GM18502 (cell line): ENCODE measurements around the gene RANBP10.
"Not testable (repeated sequence)": the region's sequence is repeated elsewhere in the genome, so short reads cannot be mapped to it uniquely, and the experiment has no call there.

Experiments used
- ATAC-seq: cut with Tn5 transposase; IDR thresholded peaks from one replicate; pipeline ENCODE4 v1.9.1; 2021; ENCODE audit warnings: mild to moderate bottlenecking; ENCODE audit not compliant: unreplicated experiment, poor library complexity

The RANBP10 gene

DNA sequence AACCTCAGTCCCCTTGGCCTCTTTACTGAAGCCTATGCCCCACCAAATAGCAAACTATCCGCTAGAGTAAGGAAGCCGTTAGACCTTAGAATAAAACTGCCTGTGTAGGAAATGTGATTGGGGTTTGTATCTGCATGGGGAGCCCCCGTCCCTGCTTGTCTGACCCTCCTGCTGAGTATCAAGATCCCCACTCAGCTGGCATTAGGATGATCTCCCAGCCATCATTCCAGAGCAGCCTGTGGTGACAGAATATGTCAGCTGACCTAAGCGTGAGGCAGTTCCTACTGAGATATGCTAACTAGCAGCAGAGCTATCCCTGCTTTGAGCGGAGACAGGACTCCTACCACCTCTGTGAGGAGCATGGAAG lies 86.6 kb downstream of the RANBP10 start:
- peak; percentile 16 for ATAC-seq

DNA sequence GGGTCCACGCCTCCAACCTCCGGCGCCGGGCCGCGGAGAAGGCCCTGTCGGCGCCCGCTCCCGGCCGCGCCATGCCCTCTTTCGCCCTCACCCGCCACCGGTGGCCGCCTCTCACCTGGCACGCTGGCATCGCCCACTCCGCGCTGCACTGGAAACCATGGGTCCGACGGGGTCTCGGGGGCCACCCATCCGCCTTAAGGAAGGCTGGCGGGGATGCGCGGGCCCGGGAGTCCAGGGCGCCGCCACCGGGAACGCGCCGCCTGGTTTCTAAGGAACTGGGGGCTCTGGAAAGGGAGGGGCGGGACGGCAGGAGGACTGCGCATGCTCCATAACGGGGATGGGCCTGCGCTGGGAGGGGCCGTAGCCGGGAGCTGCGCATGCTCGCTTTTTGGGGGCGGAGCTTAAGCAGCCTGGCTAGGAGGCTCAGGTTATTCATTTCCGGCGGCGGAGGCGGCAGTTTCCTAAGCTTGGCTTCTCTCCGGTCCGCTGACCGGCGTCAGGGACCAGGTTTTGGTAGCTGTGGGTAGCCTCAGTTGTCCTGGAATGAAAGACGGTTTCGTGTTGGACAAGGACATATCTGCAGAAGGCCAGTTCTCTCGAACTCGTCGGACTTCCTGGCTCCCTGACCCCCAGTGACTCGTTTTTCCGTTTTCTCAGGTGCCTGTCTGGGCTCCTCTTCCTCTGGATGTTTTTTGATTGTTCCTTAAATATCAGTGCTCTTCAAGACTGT lies 87.1 kb downstream of the RANBP10 start, which contains the start of gene GFOD2:
TSS of gene GFOD2 (minus strand) at position 269 of the 730 bp plus-strand sequence. CDS start 33,601 bp downstream, outside the sequence.
- peak; percentile 89 for ATAC-seq

DNA sequence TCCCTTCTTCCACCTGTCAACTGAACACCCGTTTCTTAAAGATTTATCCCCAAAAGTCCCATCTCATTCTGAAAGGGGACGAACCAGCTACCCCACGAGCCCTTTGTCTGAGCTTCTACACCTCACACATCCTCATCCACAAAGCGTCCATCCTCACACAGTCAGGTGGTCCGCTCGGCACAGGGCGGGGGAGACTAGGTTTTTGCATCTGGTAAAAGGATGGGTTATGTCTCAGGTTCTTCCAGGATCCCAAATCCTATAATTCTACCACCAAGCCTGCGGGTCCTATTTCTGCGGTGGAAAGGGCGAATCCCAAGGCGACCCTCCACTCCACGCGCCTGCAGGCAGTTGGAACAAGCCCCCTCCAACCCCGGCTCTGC lies 87.7 kb downstream of the RANBP10 start:
- ATAC-seq: no peak

DNA sequence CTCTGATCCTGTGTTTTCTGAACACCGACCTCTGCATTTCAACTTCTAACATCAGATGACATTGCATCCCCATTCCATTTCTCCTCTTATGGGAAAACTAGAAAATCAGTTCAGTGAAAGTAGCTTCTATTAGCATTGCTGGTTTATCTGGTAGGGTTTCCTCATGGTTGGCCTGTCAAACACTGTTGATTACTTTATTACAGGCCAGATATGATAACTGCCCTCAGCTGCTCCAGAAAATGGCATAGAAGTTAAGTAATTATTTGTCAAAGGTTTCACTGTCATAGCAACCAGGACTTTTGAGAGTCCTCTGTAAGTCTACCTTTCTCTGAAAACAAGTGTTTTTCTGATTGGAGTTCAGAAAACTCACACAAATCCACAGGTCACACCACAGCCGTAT lies 90.3 kb downstream of the RANBP10 start:
- no peak for ATAC-seq

DNA sequence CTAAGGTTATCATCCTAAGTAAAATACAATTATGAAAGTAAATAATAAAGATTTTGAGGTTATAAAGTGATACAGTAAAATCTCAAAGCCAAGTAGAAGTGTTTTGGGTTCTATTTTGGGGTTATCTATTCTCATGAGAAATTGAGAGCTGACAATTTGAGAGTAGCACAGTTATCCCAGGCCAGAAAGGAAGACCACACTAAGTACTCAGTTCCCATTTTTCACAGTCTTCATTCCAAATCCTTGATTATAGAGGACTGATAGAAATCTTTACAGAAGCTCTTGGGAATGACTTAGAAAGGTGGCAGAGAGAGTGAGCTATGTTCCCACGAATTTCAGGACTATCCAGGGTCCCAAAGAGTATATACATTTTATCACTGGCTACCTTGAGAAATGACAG lies 91.8 kb downstream of the RANBP10 start:
- ATAC-seq: no peak

DNA sequence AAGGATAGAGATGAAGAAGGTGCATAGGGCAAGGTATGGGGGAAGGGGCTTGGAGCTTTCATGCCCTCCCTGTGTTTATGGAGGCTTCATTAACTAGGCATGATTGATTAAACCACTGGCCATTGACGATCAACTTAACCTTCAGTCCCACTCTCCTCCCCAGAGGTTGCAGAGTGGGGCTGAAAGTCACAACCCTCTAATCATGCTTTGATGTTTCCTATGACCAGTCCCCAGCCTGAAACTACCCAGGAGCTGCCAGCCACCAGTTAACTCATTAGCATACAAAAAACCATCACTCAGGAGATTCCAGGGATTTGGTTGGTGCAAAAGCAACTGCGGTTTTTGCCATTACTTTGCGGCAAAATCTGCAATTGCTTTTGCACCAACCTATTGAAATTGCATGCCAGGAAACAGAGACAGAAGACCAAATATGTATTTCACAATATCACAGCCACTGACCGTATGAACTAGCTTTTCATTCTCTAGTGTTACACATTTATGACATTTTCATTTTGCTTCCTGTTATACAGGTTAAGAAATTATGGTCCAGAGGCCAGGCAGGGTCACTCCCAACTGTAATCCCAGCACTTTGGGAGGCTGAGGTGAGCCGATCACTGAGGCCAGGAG lies 92.6 kb downstream of the RANBP10 start:
- no peak for ATAC-seq

DNA sequence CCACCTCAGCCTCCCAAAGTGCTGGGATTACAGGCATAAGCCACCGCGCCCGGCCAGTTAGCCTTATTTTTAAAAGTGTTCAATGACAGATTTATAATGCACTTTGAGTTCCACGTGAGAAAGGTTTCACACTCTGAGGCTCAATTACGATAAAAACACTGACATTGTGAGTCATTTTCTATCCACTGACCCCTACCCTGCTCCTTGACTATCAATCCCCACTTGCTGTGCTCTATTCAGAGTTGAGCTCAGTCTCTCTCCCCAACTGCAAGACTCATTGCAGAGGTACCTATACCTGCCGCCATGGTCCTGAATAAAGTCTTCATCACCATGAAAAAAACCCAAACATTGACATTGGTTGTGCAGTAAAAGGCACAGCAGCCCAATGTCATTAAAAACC lies 95.8 kb downstream of the RANBP10 start:
- ATAC-seq: no peak

DNA sequence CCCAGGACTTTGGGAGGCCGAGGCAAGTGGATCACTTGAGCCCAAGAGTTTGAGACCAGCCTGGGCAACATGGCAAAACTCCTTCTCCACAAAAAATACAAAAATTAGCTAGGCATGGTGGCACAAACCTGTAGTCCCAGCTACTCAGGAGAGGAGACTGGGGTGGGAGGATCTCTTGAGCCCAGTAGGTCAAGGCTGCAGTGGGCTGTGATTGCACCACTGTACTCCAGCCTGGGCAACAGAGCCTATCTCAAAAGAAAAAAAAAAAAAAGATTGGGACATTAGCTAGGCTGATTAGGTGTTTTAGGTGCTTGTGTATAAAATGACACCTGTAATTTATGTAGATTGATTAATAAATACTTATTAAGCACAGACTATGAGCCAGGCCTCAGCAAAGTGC lies 97.3 kb downstream of the RANBP10 start:
- no peak for ATAC-seq

DNA sequence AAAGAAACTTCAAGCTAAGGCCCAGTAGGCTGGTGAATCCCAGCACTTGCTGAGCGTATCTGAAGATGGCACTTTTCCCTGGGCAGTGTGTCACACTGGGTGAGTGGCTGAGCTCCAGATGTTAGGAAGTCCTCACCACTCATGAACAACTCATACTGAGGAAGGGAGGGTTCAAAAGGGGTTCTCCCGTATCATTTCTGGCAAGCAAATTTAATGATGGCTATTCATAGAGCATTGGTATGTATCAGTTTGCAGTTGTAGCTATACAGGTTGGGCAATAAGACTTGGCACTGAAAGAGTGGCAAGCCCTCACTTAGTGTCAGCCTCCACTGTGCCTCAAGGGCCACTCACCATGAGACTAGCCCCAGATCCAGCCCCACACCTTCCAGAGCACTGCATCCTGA lies 98.0 kb downstream of the RANBP10 start:
- ATAC-seq: no peak

DNA sequence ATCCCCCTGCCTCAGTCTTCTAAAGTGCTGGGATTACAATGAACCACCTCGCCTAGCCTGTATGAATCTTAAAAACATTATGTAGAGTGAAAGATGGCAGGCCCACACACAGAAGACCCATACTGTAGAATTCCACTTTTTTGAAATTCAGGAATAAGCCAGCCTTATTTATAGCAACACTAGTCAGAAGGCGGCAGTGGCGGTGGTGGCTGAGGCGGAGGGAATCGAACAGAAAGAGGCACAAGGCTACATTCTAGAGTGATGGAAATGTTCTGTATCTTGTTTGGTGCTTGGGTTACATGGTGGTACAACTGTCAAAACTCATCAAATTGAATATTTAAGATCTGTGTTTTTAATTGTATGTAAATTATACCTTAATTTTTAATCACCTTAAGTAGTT lies 98.6 kb downstream of the RANBP10 start:
- ATAC-seq: no peak

DNA sequence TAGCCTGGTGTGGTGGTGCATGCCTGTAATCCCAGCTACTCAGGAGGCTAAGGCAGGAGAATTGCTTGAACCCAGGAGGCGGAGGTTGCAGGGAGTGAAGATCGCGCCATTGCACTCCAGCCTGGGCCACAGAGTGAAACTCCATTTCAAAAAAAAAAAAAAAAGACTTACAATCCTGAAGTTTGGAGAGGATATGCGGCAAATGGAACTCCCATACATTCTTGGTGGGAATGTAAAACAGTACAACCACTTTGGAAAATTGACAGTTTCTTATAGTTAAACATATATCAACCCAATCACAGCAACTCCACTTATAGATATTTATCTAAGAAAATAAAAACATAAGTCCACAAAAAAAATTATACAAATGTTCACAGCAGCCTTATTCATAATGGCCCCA lies 99.2 kb downstream of the RANBP10 start:
- no peak for ATAC-seq

DNA sequence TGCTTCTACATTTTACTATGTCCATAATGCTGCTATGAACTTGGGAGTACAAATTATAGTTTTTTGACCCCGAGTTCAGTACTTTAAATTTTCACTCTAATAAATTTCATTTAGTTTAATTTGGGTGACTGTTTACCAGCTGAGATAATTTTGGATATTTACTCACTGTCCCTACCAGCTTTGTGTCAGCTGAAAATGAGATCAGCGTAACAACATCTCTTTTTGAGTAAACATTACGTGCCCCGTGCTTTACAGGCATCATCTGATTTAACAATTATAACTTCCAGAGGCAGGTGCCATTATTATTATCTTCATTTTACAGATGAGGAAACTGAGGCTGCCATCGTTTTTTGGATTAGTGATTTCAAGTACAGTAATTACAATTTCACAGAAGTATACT lies 102.2 kb downstream of the RANBP10 start:
- ATAC-seq: no peak

DNA sequence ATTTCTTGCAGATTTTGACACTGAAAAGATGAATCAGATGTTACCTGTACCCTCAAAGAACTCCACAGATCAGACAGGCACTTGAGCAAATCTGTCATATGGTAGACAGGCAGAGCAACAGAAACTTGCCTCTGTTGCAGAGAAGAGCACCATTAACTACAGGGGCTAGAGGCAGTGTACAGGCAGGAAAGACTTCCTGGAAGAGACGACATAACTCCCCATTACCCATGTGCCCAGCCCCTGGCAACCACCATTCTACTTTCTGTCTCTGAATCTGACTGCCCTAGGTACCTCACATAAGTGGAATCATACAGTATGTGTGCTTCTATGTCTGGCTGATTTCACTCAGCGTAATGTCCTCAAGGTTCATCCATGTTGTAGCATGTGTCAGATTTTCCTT lies 102.7 kb downstream of the RANBP10 start:
- ATAC-seq: no peak

DNA sequence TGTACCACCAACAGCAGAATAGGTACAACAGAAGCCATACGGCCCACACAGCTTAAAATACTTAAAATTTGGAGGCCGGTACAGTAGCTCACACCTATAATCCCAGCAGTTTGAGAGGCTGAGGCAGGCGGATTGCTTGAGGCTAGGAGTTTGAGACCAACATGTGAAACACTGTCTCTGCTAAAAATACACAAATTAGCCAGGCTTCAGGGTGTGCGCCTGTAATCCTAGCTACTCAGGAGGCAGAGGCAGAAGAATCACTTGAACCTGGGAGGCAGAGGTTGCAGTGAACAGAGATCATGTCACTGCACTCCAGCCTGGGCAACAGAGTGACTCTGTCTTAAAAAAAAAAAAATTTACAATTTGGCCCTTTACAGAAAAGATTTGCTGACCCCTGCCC lies 104.2 kb downstream of the RANBP10 start:
- ATAC-seq: no peak

DNA sequence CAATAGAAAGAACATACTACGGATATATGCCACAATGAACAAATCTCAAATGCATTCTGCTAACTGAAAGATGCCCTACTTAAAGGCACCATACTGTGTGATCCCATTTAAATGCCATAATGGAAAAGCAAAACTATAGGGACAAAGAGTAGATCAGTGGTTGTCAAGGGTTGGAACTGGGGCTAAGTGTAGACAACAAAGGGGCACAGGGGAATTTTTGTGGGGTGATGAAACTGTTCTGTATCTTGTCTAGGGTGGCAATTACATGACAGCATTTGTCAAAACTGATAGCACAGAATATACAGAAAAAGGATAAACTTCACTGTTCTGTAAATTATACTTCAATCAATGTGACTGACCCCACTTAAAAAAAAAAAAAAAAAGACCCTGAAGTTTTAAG lies 104.9 kb downstream of the RANBP10 start:
- ATAC-seq: no peak

DNA sequence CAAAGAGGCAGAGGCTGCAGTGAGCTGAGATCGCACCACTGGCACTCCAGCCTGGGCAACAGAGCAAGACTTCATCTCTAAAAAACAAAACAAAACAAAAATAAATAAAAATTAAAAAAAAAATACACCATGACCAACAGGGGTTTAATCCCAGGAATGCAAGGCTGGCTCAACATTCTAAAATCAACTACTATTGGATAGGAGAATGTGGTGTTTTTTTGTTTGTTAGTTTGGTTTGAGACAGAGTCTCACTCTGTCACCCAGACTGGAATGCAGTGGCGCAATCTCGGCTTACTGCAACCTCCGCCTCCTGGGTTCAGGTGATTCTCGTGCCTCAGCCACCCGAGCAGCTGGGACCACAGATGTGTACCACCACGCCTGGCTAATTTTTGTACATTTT lies 107.1 kb downstream of the RANBP10 start:
- no peak for ATAC-seq

DNA sequence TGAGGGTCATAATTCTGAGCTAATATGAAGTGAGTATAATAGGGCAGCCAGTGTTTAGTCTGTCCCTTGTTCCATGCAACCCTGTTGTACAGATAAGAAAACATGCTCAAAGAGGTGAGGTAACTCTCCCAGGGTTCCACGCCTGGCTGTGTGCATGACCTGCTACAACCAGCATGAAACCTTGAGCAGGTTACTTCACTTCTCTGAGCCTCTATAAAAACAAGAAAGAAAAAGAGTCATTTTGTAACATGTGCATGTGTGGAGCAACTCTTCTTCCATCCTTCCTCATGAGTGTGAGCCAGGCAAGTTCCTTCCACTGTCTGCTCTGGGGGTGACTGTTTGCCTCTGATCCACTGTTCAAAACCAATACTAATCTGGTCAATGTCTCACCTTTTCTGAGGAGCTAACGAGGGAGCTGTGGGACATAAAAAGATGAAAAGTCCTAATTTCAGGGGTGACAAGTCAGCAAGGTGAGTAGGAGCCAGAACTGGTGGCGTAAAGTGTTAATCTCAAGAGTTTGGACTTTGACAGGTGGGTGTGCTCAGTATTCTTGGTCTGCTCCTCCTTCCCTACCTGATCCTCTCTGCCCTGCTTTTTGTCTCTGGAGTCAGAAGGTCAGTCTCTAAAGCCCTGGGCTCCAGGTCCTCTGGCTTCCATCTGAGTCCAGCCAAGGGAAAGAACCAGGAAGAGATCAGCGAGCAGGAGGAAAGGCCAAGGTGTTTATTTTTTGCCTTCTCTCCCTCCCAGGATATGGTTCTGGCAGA lies 108.8 kb downstream of the RANBP10 start:
- ATAC-seq: no peak

DNA sequence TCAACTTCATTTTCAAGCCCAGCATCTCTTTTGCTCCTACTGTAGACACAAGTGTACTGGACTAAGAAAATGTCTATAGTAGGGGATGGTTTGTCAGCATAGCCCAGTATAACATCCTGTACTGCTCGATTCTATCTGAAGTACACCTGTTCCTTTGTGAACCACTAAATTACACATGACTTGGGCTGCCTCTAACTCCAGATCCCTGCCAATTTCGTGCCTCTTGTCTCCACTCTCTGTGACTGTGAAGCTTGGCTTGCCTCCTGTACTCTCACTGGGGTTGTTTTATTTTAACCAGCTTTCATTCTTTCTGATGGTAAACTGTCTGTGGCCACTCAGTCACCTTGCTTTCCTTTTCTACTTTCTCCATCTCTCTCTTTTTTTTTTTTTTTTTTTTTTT lies 111.7 kb downstream of the RANBP10 start:
- no peak for ATAC-seq

DNA sequence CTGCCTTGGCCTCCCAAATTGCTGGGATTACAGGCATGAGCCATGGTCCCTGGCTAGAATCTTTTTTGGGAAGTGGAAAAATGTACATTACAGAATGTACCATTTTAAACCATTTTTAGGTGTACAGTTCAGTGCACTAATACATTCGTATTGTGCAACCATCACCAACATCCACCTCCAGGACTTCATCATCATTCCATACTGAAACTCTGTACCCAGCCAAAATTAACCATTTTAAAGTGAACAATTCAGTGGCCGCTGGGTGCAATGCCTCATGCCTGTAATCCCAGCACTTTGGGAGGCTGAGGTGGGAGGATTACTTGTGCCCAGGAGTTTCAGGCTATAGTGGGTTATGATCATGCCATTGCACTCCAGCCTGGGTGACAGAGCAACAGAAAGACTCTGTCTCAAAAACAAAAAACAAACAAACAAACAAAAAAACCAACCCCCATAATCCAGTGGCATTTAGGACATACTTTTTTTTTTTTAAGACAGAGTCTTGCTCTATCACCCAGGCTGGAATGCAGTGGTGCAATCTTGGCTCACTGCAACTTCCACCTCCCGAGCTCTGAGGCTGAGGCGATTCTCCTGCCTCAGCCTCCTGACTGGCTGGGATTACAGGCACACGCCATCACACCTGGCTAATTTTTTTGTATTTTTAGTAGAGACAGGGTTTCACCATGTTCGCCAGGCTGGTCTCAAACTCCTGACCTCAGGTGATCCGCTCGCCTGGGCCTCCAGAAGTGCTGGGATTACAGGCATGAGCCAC lies 112.7 kb downstream of the RANBP10 start:
- not testable (repeated sequence) for ATAC-seq

DNA sequence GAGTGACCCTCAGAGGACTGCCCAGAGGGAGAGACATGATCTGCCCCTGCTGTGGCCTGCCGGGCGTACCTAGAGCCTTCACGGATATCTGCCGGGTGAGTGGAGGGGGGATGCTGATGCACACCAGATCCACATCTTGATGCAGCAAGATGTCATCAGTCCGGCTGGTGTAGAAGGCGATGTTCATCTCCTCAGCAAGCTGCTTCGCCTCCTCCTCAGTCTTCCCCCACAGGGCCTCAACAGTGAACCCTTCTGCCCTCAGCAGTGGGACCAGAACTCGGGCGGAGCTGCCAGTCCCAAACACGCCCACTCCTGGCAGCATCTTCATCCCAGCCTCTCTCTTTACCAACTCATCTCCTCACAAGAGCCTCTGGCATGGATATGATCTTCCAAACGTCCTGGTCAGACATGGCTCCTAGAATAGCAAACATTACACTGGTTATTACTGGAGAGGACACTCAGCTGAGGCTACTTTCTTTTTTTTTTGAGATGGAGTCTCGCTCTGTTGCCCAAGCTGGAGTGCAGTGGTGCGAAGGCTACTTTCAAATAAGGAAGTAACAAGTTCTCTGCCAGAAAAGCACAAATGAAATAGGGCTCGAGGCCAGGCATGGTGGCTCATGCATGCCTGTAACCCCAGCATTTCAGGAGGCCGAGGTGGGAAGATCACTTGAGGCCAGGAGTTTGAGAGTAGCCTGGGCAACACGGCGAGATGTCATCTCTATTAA lies 120.8 kb downstream of the RANBP10 start:
- no peak for ATAC-seq
